PC-3 (cell line): ENCODE results near the gene EPO. TPM values are rescaled to one million over a fixed set of nuclear protein-coding genes. Genes with fewer than 3 reads are reported as not detected.
"Not testable (repeated sequence)": the region's sequence is repeated elsewhere in the genome, so short reads cannot be mapped to it uniquely, and the experiment has no call there.

Experiments used
- ATAC-seq: fragments of 200-7000 bp; cut with Tn5 transposase; 2 replicates; pipeline ENCODE4 v1.9.1; 2020; ENCODE audit warnings: mild to moderate bottlenecking, moderate library complexity
- BruUV-seq: library from RNA; stranded (reverse); fragments of 400-500 nt; replicated peaks from 2 replicates; lab custom pipeline; 2021; lab: Mats Ljungman, UMichigan
- CTCF ChIA-PET: fragments of 300-600 bp; sonication (Branson Sonifier 250); formaldehyde crosslinking; loops from one replicate; lab custom pipeline; 2022; ENCODE audit warnings: antibody characterized with exemption; lab: Charles Lee
- POLR2A ChIA-PET: fragments of 300-600 bp; sonication (Branson Sonifier 250); formaldehyde crosslinking; loops from one replicate; lab custom pipeline; 2022; ENCODE audit warnings: antibody characterized with exemption; ENCODE audit not compliant: unreplicated experiment; lab: Charles Lee
- DNase-seq: peaks from one replicate; pipeline ENCODE4 v3.0.0-alpha.2; 2015
- H2AFZ ChIP-seq: fragments of 300-600 bp; sonication (generic); 2 replicates; pipeline ENCODE4 v1.6.0; 2016; ENCODE audit warnings: antibody characterized with exemption, low read length
- H3F3A ChIP-seq: fragments of 300-600 bp; sonication (generic); one replicate; pipeline ENCODE4 v1.6.0; 2017; ENCODE audit warnings: antibody characterized with exemption, low read length, control low read depth, mild to moderate bottlenecking; ENCODE audit not compliant: unreplicated experiment
- H3K27ac ChIP-seq: fragments of 300-600 bp; sonication (generic); 2 replicates; pipeline ENCODE4 v1.5.1; 2016; ENCODE audit warnings: mild to moderate bottlenecking, low read length
- H3K27me3 ChIP-seq: fragments of 300-600 bp; sonication (generic); 2 replicates; pipeline ENCODE4 v1.6.1; 2016; ENCODE audit warnings: low read length, mixed read lengths
- H3K36me3 ChIP-seq: fragments of 300-600 bp; sonication (generic); 2 replicates; pipeline ENCODE4 v1.6.1; 2016; ENCODE audit warnings: low read depth, mixed run types, low read length, mixed read lengths
- H3K4me1 ChIP-seq: fragments of 300-600 bp; sonication (generic); 2 replicates; pipeline ENCODE4 v1.5.1; 2016; ENCODE audit warnings: low read length; ENCODE audit not compliant: insufficient read depth
- H3K4me2 ChIP-seq: fragments of 300-600 bp; sonication (generic); 2 replicates; pipeline ENCODE4 v1.6.0; 2016; ENCODE audit warnings: low read length
- H3K4me3 ChIP-seq: fragments of 300-600 bp; sonication (generic); 2 replicates; pipeline ENCODE4 v1.5.1; 2016; ENCODE audit warnings: mild to moderate bottlenecking, low read length, mixed read lengths
- H3K79me2 ChIP-seq: fragments of 300-600 bp; sonication (generic); 2 replicates; pipeline ENCODE4 v1.6.1; 2017; ENCODE audit warnings: low read length, mixed read lengths
- H3K9ac ChIP-seq: fragments of 300-600 bp; sonication (generic); 2 replicates; pipeline ENCODE4 v1.6.0; 2016; ENCODE audit warnings: mild to moderate bottlenecking, low read length
- H3K9me2 ChIP-seq: fragments of 300-600 bp; sonication (generic); replicated peaks from 2 replicates; pipeline ENCODE4 v1.6.1; 2016; ENCODE audit warnings: mixed run types, low read length, mixed read lengths
- H3K9me3 ChIP-seq: fragments of 300-600 bp; sonication (generic); 2 replicates; pipeline ENCODE4 v1.6.1; 2016; ENCODE audit warnings: low read length, mixed read lengths
- H4K20me1 ChIP-seq: fragments of 300-600 bp; sonication (generic); 2 replicates; pipeline ENCODE4 v1.6.1; 2016; ENCODE audit warnings: low read length, mixed read lengths
- CTCF ChIP-seq: fragments of 300-600 bp; sonication (generic); conservative IDR thresholded peaks from 2 replicates; pipeline ENCODE4 v1.5.1; 2017; ENCODE audit warnings: antibody characterized with exemption, low read depth, mild to moderate bottlenecking, low read length
- EZH2 ChIP-seq: fragments of 300-600 bp; sonication (generic); IDR thresholded peaks from one replicate; pipeline ENCODE4 v1.6.1; 2017; ENCODE audit warnings: antibody characterized with exemption, mild to moderate bottlenecking, low read length; ENCODE audit not compliant: unreplicated experiment
- EZH2phosphoT487 ChIP-seq: fragments of 300-600 bp; sonication (generic); IDR thresholded peaks from 2 replicates; pipeline ENCODE4 v1.6.1; 2018; ENCODE audit warnings: mild to moderate bottlenecking, antibody characterized with exemption, low read length, borderline replicate concordance
- intact Hi-C: fragments of 100-400 bp; cut with micrococcal nuclease; formaldehyde crosslinking; loops from 2 replicates; pipeline ENCODE4 v1.9.0; 2023
- total RNA-seq: library from RNA; depleted of rRNA; stranded (reverse); fragments of >200 nt; gene quantifications from 2 replicates; pipeline ENCODE4 v1.2.3, GENCODE V29; 2014

Gene EPO
- total RNA-seq, 1 experiment from 2014 or later, result not detected

- POLR2A ChIA-PET, result no interaction called here
Measured at GRCh38 chr7:100753750-100754149, 33.5 kb downstream of the EPO start.

GRCh38 chr7:100759357-100760171 lies 39.3 kb downstream of the EPO start:
- no peak overlapping the region for H2AFZ ChIP-seq
- ChIA-PET CTCF (no interaction called here), POLR2A (no interaction called here)
- H3K79me2 ChIP-seq, result no peaks in the 10 kb centered on the region
- no peaks in the 10 kb centered on the region for H3F3A ChIP-seq
- no peaks in the 10 kb centered on the region for H3K4me1 ChIP-seq
- no peak overlapping the region for H3K4me2 ChIP-seq
- TF ChIP-seq EZH2phosphoT487 (no peak), EZH2 (no peak), CTCF (no peak)
- no peak overlapping the region for H3K9ac ChIP-seq
- H3K9me2 ChIP-seq, result no peaks in the 10 kb centered on the region
- DNase-seq (no peak), ATAC-seq (no peak)
- no peak overlapping the region for H3K27ac ChIP-seq
- no TSS peak for BruUV-seq
- H3K4me3 ChIP-seq, result no peak overlapping the region
- no peaks in the 10 kb centered on the region for H3K36me3 ChIP-seq
- intact Hi-C loops, result no loop called here
- H3K27me3 ChIP-seq, result no peaks in the 10 kb centered on the region
- H3K9me3 ChIP-seq, result no peaks in the 10 kb centered on the region
- H4K20me1 ChIP-seq, result no peaks in the 10 kb centered on the region

More at GRCh38 chr7:100753750-100754149, 33.5 kb downstream of the EPO start:
- Histone ChIP-seq H3K4me1 (no peaks in the 10 kb centered on the region), H3K27ac (no peak overlapping the region), H3K27me3 (peaks cover 6% of the 10 kb centered on the region; the same call in 1 of the 2 replicates), H3K4me3 (no peak overlapping the region), H3K9ac (no peak overlapping the region), H3K9me2 (no peaks in the 10 kb centered on the region), H3K9me3 (no peaks in the 10 kb centered on the region), H3K79me2 (no peaks in the 10 kb centered on the region), H2AFZ (no peak overlapping the region), H3K4me2 (no peak overlapping the region), H3K36me3 (no peaks in the 10 kb centered on the region), H4K20me1 (no peaks in the 10 kb centered on the region), H3F3A (no peaks in the 10 kb centered on the region)
- ATAC-seq (no peak), DNase-seq (no peak)
- CTCF ChIA-PET, result interaction anchor here (0.5 kb wide), 1 partner anchor 167 kb away, joined by 3 read pairs; the partner anchor contains the start of gene FBXO24
- no TSS peak for BruUV-seq
- TF ChIP-seq CTCF (no peak), EZH2phosphoT487 (no peak), EZH2 (no peak)
- intact Hi-C loops, result no loop called here

- H3K27ac ChIP-seq, BruUV-seq: not testable (repeated sequence)
- CTCF ChIA-PET, result interaction anchor here (0.7 kb wide), 2 partner anchors 39 to 57 kb away, joined by 6 to 12 read pairs; partner anchors contain the start of gene POP7
Measured at GRCh38 chr7:100762841-100763240, 42.6 kb downstream of the EPO start.

More at GRCh38 chr7:100762841-100763240, 42.6 kb downstream of the EPO start:
- DNase-seq, H3K9ac ChIP-seq, H3K27me3 ChIP-seq, H3K4me1 ChIP-seq, H3K36me3 ChIP-seq, H3K9me2 ChIP-seq, H3K9me3 ChIP-seq, ATAC-seq, H2AFZ ChIP-seq, H4K20me1 ChIP-seq, H3K4me2 ChIP-seq, intact Hi-C loops, H3K79me2 ChIP-seq, H3F3A ChIP-seq, H3K4me3 ChIP-seq: not testable (repeated sequence)
- POLR2A ChIA-PET, result interaction anchor here (0.6 kb wide), 2 partner anchors 32 to 316 kb away, joined by 7 read pairs; no protein-coding TSS in a partner anchor
